T-helper 22 cell (primary cell): ENCODE results near the gene TYW3.
"Not testable (repeated sequence)": the region's sequence is repeated elsewhere in the genome, so short reads cannot be mapped to it uniquely, and the experiment has no call there.

Experiments
- DNase-seq: peaks from one replicate; pipeline ENCODE4 v3.0.0-alpha.2; 2020; ENCODE audit warnings: low read depth

Gene TYW3

DNA sequence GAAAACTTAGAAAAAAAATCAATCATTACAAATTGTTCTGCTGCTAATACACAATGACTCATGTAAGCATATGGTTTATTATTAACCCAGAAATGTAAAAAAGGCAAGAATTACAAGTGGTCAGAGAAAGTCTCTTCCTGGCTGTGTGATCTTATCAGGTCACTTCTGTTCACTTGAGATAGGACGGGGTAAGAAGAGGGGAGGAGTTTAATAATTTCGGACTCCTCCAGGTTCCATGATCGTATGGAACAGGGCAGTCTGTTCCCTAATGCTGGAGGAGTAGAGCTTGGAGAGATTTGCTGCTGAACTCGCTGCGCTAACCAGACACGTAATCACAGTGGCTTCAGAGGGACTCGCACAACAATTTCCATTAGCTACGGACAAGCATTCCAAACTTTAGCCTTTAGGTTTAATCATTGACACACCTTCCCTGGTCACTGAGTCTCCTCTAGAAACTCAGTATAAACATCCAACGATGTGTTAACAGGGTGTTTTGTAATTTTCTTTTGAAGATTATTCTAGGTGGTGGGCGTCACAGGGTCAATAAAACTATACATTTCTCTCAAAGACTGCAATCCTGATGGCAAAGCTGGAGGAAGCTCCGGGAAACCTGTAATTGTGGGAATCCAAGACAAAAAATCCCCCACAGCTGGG, 1.4 kb upstream of the TYW3 start:
- no peak for DNase-seq

GRCh38 chr1:74732071-74732946, 643 bp upstream of the TYW3 start:
- DNase-seq = not testable (repeated sequence)

DNA sequence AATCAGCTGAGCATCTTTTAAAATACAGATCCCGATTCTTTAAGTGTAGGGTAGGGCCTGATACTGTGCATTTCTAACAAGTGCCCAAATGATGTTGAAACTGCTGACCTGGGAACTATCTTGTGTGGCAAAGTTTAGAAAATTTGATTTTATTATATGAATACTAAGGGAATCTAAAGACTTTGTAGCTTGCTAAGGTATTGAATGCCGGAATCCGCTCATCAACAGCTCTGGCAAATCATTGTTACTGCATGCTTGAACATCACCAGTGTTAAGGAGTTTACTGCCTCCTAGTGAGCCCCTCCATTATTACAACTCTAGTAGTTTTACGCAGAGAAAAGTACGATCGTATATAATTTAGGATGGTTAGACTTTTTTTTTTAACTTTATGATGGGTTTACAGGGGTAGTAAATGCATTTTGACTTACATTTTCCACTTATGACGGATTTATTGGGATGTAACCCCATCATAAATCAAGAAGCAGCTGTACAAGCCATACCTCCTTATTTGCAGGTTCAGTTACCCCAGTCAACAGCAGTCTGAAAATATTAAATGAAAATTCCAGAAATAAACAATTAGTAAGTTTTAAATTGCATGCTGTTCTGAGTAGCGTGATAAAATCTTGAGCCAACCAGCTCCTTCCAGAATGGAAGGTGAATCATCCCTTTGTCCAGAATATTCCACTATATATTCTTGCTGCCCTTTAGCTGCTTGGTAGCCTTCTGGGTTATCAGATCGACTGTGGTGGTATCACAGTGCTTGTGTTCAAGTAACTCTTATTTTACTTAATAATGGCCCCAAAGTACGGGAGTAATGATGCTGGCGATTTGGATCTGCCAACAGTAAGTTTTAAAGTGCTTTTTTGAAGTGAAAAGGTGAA, 892 bp downstream of the TYW3 start:
- DNase-seq = no peak

DNA sequence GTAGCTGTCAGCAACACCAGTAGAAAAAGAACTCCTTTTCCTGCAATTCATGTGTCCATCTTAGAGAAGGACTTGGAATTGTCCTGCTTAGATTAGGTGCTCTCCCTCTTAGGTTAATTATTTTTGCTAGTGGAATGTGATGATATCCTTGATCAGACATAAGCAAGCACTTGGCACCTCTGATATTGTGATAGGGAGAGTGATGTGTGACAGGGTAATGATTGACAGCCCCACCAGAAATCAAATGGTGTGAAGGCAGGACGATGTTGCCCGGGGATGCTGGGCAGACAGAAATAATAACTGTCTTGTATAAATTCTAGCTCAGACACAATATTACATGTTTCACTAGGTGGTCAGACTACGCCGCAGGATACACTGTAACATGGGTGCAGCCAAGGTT, 4.4 kb downstream of the TYW3 start:
- DNase-seq = no peak

DNA sequence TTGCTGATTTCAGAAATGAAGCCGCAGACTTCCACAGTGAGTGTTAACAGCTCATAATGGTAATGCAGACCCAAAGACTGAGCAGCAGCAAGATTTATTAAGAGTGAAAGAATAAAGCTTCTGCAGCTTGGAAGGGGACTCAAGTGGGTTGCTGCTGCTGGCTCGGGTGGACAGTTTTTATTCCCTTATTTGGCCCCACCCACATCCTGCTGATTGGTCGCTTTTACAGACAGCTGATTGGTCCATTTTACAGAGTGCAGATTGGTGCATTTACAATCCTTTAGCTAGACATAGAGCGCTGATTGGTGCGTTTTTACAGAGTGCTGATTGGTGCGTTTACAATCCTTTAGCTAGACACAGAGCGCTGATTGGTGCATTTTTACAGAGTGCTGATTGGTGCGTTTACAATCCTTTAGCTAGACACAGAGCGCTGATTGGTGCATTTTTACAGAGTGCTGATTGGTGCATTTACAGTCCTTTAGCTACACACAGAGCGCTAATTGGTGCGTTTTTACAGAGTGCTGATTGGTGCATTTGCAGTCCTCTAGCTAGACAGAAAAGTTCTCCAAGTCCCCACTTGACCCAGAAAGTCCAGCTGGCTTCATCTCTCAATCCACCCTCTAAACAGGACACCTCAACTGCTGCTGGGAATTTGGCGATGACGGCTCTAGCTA, 7.5 kb downstream of the TYW3 start:
- not testable (repeated sequence) for DNase-seq

DNA sequence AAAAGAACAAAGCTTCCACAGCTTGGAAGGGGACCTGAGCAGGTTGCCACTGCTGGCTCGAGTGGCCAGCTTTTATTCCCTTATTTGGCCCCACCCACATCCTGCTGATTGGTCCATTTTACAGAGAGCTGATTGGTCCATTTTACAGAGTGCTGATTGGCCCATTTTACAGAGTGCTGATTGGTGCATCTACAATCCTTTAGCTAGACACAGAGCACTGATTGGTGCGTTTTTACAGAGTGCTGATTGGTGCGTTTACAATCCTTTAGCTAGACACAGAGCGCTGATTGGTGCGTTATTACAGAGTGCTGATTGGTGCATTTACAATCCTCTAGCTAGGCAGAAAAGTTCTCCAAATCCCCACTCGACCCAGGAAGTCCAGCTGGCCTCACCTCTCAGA, 12.3 kb downstream of the TYW3 start:
- not testable (repeated sequence) for DNase-seq

- DNase-seq = no peak
Observed at GRCh38 chr1:74748960-74749359, 16.0 kb downstream of the TYW3 start.

- DNase-seq = no peak
Observed at GRCh38 chr1:74753104-74753503, 20.2 kb downstream of the TYW3 start.

GRCh38 chr1:74755475-74755874, 22.5 kb downstream of the TYW3 start:
- DNase-seq = no peak

DNA sequence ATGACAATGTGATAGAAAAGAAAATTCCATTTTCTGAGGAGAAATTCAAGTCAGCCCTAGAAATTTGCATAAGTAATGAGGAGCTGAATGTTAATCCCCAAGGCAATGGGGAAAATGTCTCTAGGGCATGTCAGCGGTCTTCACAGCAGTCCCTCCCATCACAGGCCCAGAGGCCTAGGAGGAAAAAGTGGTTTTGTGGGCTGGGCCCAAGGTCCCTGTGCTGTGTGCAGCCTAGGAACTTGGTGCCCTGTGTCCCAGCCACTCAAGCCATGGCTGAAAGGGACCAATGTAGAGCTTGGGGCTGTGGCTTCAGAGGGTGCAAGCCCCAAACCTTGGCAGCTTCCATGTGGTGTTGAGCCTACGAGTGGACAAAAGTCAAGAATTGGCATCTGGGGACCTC, 23.7 kb downstream of the TYW3 start:
- not testable (repeated sequence) for DNase-seq

DNA sequence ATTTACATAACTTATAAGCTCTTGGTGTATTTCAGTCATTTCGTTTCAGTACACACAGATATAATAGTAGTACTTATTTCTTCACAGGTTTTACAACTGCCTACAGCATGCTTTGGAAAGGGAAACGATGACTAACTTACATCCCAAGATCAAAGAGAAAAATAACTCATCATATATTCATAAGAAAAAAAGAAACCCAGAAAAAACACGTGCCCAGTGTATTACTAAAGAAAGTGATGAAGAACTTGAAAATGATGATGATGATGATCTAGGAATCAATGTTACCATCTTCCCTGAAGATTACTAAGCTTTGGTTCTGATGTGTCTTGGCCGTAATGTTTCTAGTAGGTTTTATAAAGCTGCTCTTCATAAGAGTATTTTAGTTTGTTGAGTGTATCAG, 30.9 kb downstream of the TYW3 start:
- no peak for DNase-seq

DNA sequence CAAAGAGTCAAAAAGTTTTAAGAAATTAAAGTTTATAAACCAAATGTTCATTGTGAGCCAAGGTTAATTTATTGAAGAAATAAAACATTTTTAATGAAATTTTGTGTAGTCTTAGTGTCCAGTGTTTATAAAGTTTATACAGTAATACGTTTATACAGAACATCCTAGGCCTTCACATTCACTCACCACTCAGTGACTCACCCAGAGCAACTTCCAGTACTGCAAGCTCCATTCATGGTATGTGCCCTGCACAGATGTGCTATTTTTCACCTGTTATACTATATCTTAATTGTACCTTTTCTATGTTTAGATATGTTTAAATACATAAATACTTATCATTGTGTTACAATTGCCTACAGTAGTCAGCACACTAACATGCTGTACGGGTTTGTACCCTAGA, 33.6 kb downstream of the TYW3 start:
- no peak for DNase-seq

- DNase-seq = no peak
Observed at GRCh38 chr1:74767490-74767889, 34.5 kb downstream of the TYW3 start.

GRCh38 chr1:74771913-74772515, 39.1 kb downstream of the TYW3 start:
- no peak for DNase-seq

DNA sequence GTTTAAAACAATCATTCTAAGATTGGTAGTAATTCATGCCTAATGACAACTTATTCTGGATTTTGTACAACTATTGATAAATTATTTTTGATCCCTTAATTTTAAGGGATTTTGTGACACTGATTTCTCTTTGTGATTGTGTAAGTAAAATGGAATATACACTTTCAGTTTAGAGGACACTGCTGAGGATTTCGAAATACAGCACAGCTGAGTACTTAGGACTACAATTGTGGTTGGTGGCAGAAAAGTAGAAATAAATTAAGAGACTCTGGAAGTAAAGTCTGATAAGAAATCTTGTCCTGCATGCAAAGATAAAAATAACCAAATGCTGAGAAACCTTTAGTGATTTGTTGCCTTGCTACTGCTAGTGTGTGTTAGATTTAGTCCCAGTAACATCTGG, 40.0 kb downstream of the TYW3 start:
- DNase-seq = no peak

DNA sequence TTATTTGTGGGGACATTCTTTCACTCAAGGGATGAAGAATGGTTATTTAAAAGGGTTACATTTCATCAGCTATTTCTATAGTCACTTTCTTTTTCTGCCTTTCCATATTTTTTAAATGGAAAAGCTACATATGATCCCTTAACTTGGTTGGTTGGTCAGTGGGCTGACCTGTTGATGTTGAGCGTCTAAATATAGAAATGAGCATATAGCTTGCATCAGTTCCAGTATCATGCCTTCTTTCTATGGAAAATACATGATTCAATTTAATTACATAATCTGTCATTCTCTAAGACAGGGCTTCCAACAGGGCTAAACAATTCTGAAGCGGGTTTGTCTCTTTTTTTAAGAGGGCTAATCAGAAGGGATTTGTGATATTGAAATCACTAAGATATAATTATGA, 40.6 kb downstream of the TYW3 start:
- no peak for DNase-seq

GRCh38 chr1:74775735-74776134, 42.8 kb downstream of the TYW3 start:
- DNase-seq = no peak

DNA sequence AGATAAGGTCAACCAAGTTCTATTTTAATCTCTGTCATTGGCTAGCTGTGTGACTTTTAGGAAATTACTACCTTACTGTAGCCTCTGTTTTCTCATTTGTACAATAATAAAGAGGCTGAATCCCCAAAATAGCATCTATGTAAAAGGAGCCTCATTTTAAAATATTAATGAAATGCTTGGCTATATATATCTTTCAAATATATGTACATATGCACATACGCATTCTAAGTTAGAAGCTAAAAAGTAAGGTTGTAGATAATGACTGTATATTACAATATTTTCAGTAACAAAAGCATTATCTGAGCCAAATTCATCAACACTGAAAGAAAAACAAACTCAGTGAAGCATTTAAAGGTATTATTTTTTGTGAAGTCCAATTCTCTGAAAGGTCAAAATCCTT, 44.6 kb downstream of the TYW3 start:
- DNase-seq = no peak

DNA sequence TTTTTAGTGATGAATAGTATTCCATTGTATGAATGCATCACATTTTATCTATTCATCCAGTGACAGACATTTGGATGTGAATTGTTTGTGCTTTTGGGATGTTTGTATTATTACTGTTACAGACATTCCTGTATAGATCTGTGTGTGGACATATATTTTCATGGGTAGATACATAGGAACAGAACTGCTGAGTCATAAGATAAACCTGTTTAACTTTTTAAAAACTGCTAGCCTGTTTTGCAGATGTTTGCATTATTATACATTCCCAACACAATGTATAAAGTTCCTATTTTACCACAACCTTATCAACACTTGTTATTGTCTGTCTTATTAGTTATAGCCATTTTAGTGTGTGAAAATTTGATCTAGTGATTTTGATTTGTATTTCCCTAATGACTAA, 46.8 kb downstream of the TYW3 start:
- DNase-seq = no peak

DNA sequence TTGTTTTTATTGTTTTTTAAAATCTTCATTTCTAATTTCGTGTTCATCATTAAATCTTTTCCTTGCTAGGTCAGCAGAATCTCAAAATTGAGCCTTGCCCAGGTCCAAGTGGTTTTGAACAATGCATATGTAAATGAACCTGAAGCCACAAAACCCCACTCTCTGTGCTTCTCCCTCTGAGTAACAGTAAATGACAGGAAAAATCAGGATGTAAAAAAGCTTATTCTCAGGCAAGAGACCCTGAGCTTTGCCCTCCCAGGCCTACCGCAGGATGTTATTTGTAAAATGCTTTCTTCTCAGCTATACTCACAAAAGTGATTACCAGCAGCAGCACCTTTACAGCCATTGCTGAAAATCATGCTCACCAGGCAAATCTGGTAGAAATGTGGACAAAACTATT, 47.6 kb downstream of the TYW3 start:
- no peak for DNase-seq

DNA sequence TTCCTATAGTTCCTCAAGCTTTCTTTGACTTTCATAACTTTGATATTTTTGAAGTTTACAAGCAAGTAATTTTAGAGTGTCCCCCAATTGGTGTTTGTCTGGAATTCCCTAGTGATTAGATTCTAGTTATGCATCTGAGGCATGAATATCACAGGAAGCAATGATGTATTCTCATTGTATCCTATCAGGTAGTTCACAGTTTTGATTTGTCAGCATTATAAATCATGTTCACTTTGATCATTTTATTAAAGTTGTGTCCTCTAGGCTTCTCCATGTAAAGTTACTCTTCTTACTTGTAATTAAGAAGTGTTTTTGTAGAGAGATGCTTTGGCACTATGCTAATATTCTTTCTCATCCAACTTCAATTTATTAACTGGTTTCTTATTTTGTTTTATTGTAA, 53.0 kb downstream of the TYW3 start:
- no peak for DNase-seq

- no peak for DNase-seq
Observed at GRCh38 chr1:74790453-74790852, 57.5 kb downstream of the TYW3 start.
